ENCODE measurements around the gene PRLH. TPM values are rescaled to one million over a fixed set of nuclear protein-coding genes. Genes with fewer than 3 reads are reported as not detected.
A peak's percentile ranks its signal among the peaks of the same experiment; 100 is the strongest.

Gene PRLH
- total RNA-seq, 1 donor from 2014 or later, result not detected

GRCh38 chr2:237563816-237564215 lies 2.6 kb upstream of the PRLH start:
- no peaks in the 10 kb centered on the region for H3K4me1 Mint-ChIP-seq (ENCODE audit: unreplicated experiment)
- H3K9me3 Mint-ChIP-seq (ENCODE audit: unreplicated experiment), result no peaks in the 10 kb centered on the region
- no peak overlapping the region for H3K27ac Mint-ChIP-seq (ENCODE audit: unreplicated experiment)
- no peak overlapping the region for H3K4me3 Mint-ChIP-seq (ENCODE audit: unreplicated experiment)
- H3K27me3 Mint-ChIP-seq (ENCODE audit: unreplicated experiment), result peaks cover 7% of the 10 kb centered on the region
- peak; percentile 69 for DNase-seq (ENCODE audit: low spot score)
- H3K36me3 Mint-ChIP-seq (ENCODE audit: low read depth, unreplicated experiment), result peaks cover 6% of the 10 kb centered on the region
- TF ChIP-seq CTCF (IDR thresholded peaks at IDR 0.05; ENCODE audit: unreplicated experiment), result no peak

GRCh38 chr2:237564526-237565131 lies 1.7 kb upstream of the PRLH start:
- TF ChIP-seq CTCF (IDR thresholded peaks at IDR 0.05; ENCODE audit: unreplicated experiment), result no peak
- no peak for DNase-seq (ENCODE audit: low spot score)
- Mint-ChIP-seq H3K9me3 (ENCODE audit: unreplicated experiment) (no peaks in the 10 kb centered on the region), H3K4me1 (ENCODE audit: unreplicated experiment) (no peaks in the 10 kb centered on the region), H3K27ac (ENCODE audit: unreplicated experiment) (no peak overlapping the region), H3K36me3 (ENCODE audit: low read depth, unreplicated experiment) (peaks cover 4% of the 10 kb centered on the region), H3K4me3 (ENCODE audit: unreplicated experiment) (no peak overlapping the region), H3K27me3 (ENCODE audit: unreplicated experiment) (peaks cover 10% of the 10 kb centered on the region)

- no peak overlapping the region for H3K4me3 Mint-ChIP-seq (ENCODE audit: unreplicated experiment)
- no peak for DNase-seq (ENCODE audit: low spot score)
- no peak for TF ChIP-seq CTCF (IDR thresholded peaks at IDR 0.05; ENCODE audit: unreplicated experiment)
- H3K4me1 Mint-ChIP-seq (ENCODE audit: unreplicated experiment), result no peaks in the 10 kb centered on the region
- H3K27me3 Mint-ChIP-seq (ENCODE audit: unreplicated experiment), result peaks cover 11% of the 10 kb centered on the region
- no peak overlapping the region for H3K27ac Mint-ChIP-seq (ENCODE audit: unreplicated experiment)
- H3K36me3 Mint-ChIP-seq (ENCODE audit: low read depth, unreplicated experiment), result no peaks in the 10 kb centered on the region
- no peaks in the 10 kb centered on the region for H3K9me3 Mint-ChIP-seq (ENCODE audit: unreplicated experiment)
Observed at GRCh38 chr2:237565974-237566373, 400 bp upstream of the PRLH start.

GRCh38 chr2:237567276-237568029 lies 1.1 kb downstream of the PRLH start:
- no peak overlapping the region for H3K27ac Mint-ChIP-seq (ENCODE audit: unreplicated experiment)
- peaks cover 2% of the 10 kb centered on the region for H3K4me1 Mint-ChIP-seq (ENCODE audit: unreplicated experiment)
- TF ChIP-seq CTCF (IDR thresholded peaks at IDR 0.05; ENCODE audit: unreplicated experiment), result no peak
- no peak for DNase-seq (ENCODE audit: low spot score)
- H3K36me3 Mint-ChIP-seq (ENCODE audit: low read depth, unreplicated experiment), result no peaks in the 10 kb centered on the region
- H3K9me3 Mint-ChIP-seq (ENCODE audit: unreplicated experiment), result no peaks in the 10 kb centered on the region
- H3K27me3 Mint-ChIP-seq (ENCODE audit: unreplicated experiment), result peaks cover 13% of the 10 kb centered on the region
- H3K4me3 Mint-ChIP-seq (ENCODE audit: unreplicated experiment), result no peak overlapping the region

- no peak overlapping the region for H3K27ac Mint-ChIP-seq (ENCODE audit: unreplicated experiment)
- H3K4me1 Mint-ChIP-seq (ENCODE audit: unreplicated experiment), result peaks cover 3% of the 10 kb centered on the region
- H3K4me3 Mint-ChIP-seq (ENCODE audit: unreplicated experiment), result no peak overlapping the region
- H3K27me3 Mint-ChIP-seq (ENCODE audit: unreplicated experiment), result peaks cover 13% of the 10 kb centered on the region
- no peaks in the 10 kb centered on the region for H3K9me3 Mint-ChIP-seq (ENCODE audit: unreplicated experiment)
- no peak for TF ChIP-seq CTCF (IDR thresholded peaks at IDR 0.05; ENCODE audit: unreplicated experiment)
- no peak for DNase-seq (ENCODE audit: low spot score)
- no peaks in the 10 kb centered on the region for H3K36me3 Mint-ChIP-seq (ENCODE audit: low read depth, unreplicated experiment)
Observed at GRCh38 chr2:237568121-237568660, 1.8 kb downstream of the PRLH start.
